IMR-90 (cell line): ENCODE results near the gene RCL1. TPM values are rescaled to one million over a fixed set of nuclear protein-coding genes. Genes with fewer than 3 reads are reported as not detected.

ENCODE experiments used
- ATAC-seq: fragments of 200-7000 bp; cut with Tn5 transposase; 2 replicates; pipeline ENCODE4 v1.9.1; 2020; ENCODE audit warnings: low read depth, mild to moderate bottlenecking, moderate library complexity
- BruUV-seq: library from RNA; stranded (reverse); fragments of 400-500 nt; replicated peaks from 2 replicates; lab custom pipeline; 2021; lab: Mats Ljungman, UMichigan
- CTCF ChIA-PET: fragments of 300-600 bp; formaldehyde crosslinking; extraction: SDS; loops from one replicate; lab custom pipeline; 2021; ENCODE audit warnings: antibody characterized with exemption; lab: Yijun Ruan, JAX
- POLR2A ChIA-PET: fragments of 300-600 bp; sonication (Branson Sonifier 250); formaldehyde crosslinking; loops from one replicate; lab custom pipeline; 2022; ENCODE audit warnings: antibody characterized with exemption; ENCODE audit not compliant: unreplicated experiment; lab: Charles Lee
- DNase-seq: peaks from one replicate; pipeline ENCODE4 v3.0.0; 2013
- H2AFZ ChIP-seq: replicated peaks from 2 replicates; pipeline ENCODE3; 2013; ENCODE audit warnings: low read length, mild to moderate bottlenecking; ENCODE audit not compliant: poor library complexity
- H2AK5ac ChIP-seq: 2 replicates; pipeline ENCODE4 v1.6.1; 2013; ENCODE audit warnings: low read depth, low read length, inconsistent platforms
- H2AK9ac ChIP-seq: replicated peaks from 2 replicates; pipeline ENCODE3; 2013; ENCODE audit warnings: mild to moderate bottlenecking, low read depth, low read length, moderate library complexity; ENCODE audit not compliant: poor library complexity
- H2BK120ac ChIP-seq: 2 replicates; pipeline ENCODE4 v1.6.1; 2013; ENCODE audit warnings: low read depth, low read length, inconsistent platforms
- H2BK15ac ChIP-seq: 3 replicates; pipeline ENCODE4 v1.6.1; 2013; ENCODE audit warnings: low read depth, low read length, inconsistent platforms
- H2BK20ac ChIP-seq: 2 replicates; pipeline ENCODE4 v1.6.1; 2013; ENCODE audit warnings: low read depth, mild to moderate bottlenecking, inconsistent platforms, low read length, moderate library complexity
- H2BK5ac ChIP-seq: 2 replicates; pipeline ENCODE4 v1.6.1; 2013; ENCODE audit warnings: mild to moderate bottlenecking, low read depth, low read length, inconsistent platforms; ENCODE audit not compliant: poor library complexity, severe bottlenecking
- H3K14ac ChIP-seq: replicated peaks from 2 replicates; pipeline ENCODE4 v1.6.1; 2013; ENCODE audit warnings: low read depth, low read length, inconsistent platforms
- H3K18ac ChIP-seq: 2 replicates; pipeline ENCODE4 v1.6.1; 2013; ENCODE audit warnings: low read depth, low read length, control low read depth
- H3K23ac ChIP-seq: 2 replicates; pipeline ENCODE4 v1.6.1; 2013; ENCODE audit warnings: low read depth, low read length, inconsistent platforms
- H3K27ac ChIP-seq: 2 replicates; pipeline ENCODE4 v1.5.1; 2013; ENCODE audit warnings: mild to moderate bottlenecking, control low read depth, low read length; ENCODE audit not compliant: insufficient read depth
- H3K27me3 ChIP-seq: 2 replicates; pipeline ENCODE4 v1.6.1; 2013; ENCODE audit warnings: low read length; ENCODE audit not compliant: control insufficient read depth, insufficient read depth
- H3K36me3 ChIP-seq: 2 replicates; pipeline ENCODE4 v1.6.1; 2013; ENCODE audit warnings: low read length, mixed read lengths; ENCODE audit not compliant: control insufficient read depth, insufficient read depth
- H3K4ac ChIP-seq: 2 replicates; pipeline ENCODE4 v1.6.1; 2013; ENCODE audit warnings: low read depth, low read length, inconsistent platforms
- H3K4me1 ChIP-seq: 2 replicates; pipeline ENCODE4 v1.6.1; 2013; ENCODE audit warnings: low read length, mixed read lengths; ENCODE audit not compliant: control insufficient read depth, insufficient read depth
- H3K4me2 ChIP-seq: 2 replicates; pipeline ENCODE4 v1.6.1; 2013; ENCODE audit warnings: low read depth, mild to moderate bottlenecking, control low read depth, low read length, moderate library complexity
- H3K4me3 ChIP-seq: 2 replicates; pipeline ENCODE4 v1.5.1; 2013; ENCODE audit warnings: low read depth, mild to moderate bottlenecking, control low read depth, low read length, moderate library complexity; ENCODE audit not compliant: insufficient read depth
- H3K56ac ChIP-seq: 2 replicates; pipeline ENCODE4 v1.6.1; 2013; ENCODE audit warnings: low read length, inconsistent platforms; ENCODE audit not compliant: insufficient read depth; ENCODE audit errors: extremely low read depth
- H3K79me1 ChIP-seq, 2 experiments: 2 replicates each; pipeline ENCODE4 v1.6.1; 2013; ENCODE audit warnings: low read length in 2 of 2, inconsistent platforms in 1 of 2, low read depth in 1 of 2
- H3K9ac ChIP-seq: 2 replicates; pipeline ENCODE4 v1.6.1; 2013; ENCODE audit warnings: low read depth, low read length, control low read depth
- H3K9me1 ChIP-seq: 2 replicates; pipeline ENCODE4 v1.6.1; 2013; ENCODE audit warnings: low read length, inconsistent platforms; ENCODE audit not compliant: insufficient read depth
- H3K9me3 ChIP-seq: 2 replicates; pipeline ENCODE4 v1.6.1; 2013; ENCODE audit warnings: low read length; ENCODE audit not compliant: control insufficient read depth, insufficient read depth
- H4K20me1 ChIP-seq: 2 replicates; pipeline ENCODE4 v1.6.1; 2013; ENCODE audit warnings: low read length, inconsistent platforms; ENCODE audit not compliant: insufficient read depth
- H4K5ac ChIP-seq: 2 replicates; pipeline ENCODE4 v1.6.1; 2013; ENCODE audit warnings: mild to moderate bottlenecking, low read depth, low read length, control low read depth
- H4K8ac ChIP-seq, 2 experiments: 2 replicates each; pipeline ENCODE4 v1.6.1; 2013; ENCODE audit warnings: low read depth in 2 of 2, low read length in 2 of 2, control low read depth in 1 of 2, inconsistent platforms in 1 of 2
- H4K91ac ChIP-seq: 2 replicates; pipeline ENCODE4 v1.6.1; 2013; ENCODE audit warnings: low read depth, low read length, inconsistent platforms; ENCODE audit not compliant: insufficient read depth
- BHLHE40 ChIP-seq: fragments of 150-350 bp; IDR thresholded peaks from 2 replicates; pipeline ENCODE4 v1.6.1; 2016; ENCODE audit warnings: mild to moderate bottlenecking, low read depth, low read length
- CEBPB ChIP-seq: IDR thresholded peaks from 2 replicates; pipeline ENCODE4 v1.6.1; 2012; ENCODE audit warnings: low read depth, low read length, improper control_type of control experiment
- CHD1 ChIP-seq: IDR thresholded peaks from 2 replicates; pipeline ENCODE4 v1.6.1; 2012; ENCODE audit warnings: low read depth, low read length, improper control_type of control experiment
- CTCF ChIP-seq: conservative IDR thresholded peaks from 2 replicates; pipeline ENCODE4 v1.5.1; 2012; ENCODE audit warnings: mild to moderate bottlenecking, low read depth, low read length, improper control_type of control experiment
- ELK1 ChIP-seq: fragments of 150-350 bp; IDR thresholded peaks from 2 replicates; pipeline ENCODE4 v1.6.1; 2016; ENCODE audit warnings: low read depth, mild to moderate bottlenecking, low read length, moderate library complexity, borderline replicate concordance
- FOS ChIP-seq: fragments of 150-350 bp; IDR thresholded peaks from 2 replicates; pipeline ENCODE4 v1.6.1; 2016; ENCODE audit warnings: low read depth, low read length
- MAFK ChIP-seq: IDR thresholded peaks from 2 replicates; pipeline ENCODE4 v1.6.1; 2012; ENCODE audit warnings: low read depth, low read length, improper control_type of control experiment
- MAZ ChIP-seq: IDR thresholded peaks from 2 replicates; pipeline ENCODE4 v1.6.1; 2012; ENCODE audit warnings: low read depth, mild to moderate bottlenecking, low read length, improper control_type of control experiment, moderate library complexity, borderline replicate concordance
- MXI1 ChIP-seq: IDR thresholded peaks from 2 replicates; pipeline ENCODE4 v1.6.1; 2012; ENCODE audit warnings: low read depth, mild to moderate bottlenecking, low read length, moderate library complexity, borderline replicate concordance
- NFE2L2 ChIP-seq: fragments of 150-350 bp; IDR thresholded peaks from 2 replicates; pipeline ENCODE4 v1.6.1; 2016; ENCODE audit warnings: low read depth, mild to moderate bottlenecking, low read length
- POLR2A ChIP-seq: IDR thresholded peaks from 2 replicates; pipeline ENCODE4 v1.6.1; 2012; ENCODE audit warnings: mild to moderate bottlenecking, low read depth, low read length
- RAD21 ChIP-seq: IDR thresholded peaks from 2 replicates; pipeline ENCODE4 v1.6.1; 2012; ENCODE audit warnings: low read length, improper control_type of control experiment
- RCOR1 ChIP-seq: IDR thresholded peaks from 2 replicates; pipeline ENCODE4 v1.6.1; 2012; ENCODE audit warnings: mild to moderate bottlenecking, low read length, improper control_type of control experiment; ENCODE audit not compliant: insufficient replicate concordance
- RFX5 ChIP-seq: IDR thresholded peaks from 2 replicates; pipeline ENCODE4 v1.8.0; 2012; ENCODE audit warnings: low read depth, mild to moderate bottlenecking, low read length, moderate library complexity
- SMC3 ChIP-seq: fragments of 150-350 bp; IDR thresholded peaks from 2 replicates; pipeline ENCODE4 v1.6.1; 2016; ENCODE audit warnings: low read depth, mild to moderate bottlenecking, antibody characterized with exemption, low read length, moderate library complexity
- WGBS, 2 experiments: methylation state at CpG; one replicate each; pipeline versions ENCODE4 v1.1.5 to v1.1.7; 2013; ENCODE audit warnings: missing lambda C conversion rate in 2 of 2; ENCODE audit not compliant: insufficient read length in 1 of 2; ENCODE audit errors: extremely low coverage in 2 of 2; 5-methylcytosine and 5-hydroxymethylcytosine counted together
- dilution Hi-C: fragments of 300-500 bp; cut with HindIII; formaldehyde crosslinking; loops from one replicate; pipeline ENCODE4 v1.14.3; 2018; ENCODE audit warnings: low sequenced_read_pairs; ENCODE audit not compliant: unreplicated experiment
- in situ Hi-C: fragments of 300-500 bp; cut with MboI; formaldehyde crosslinking; loops from 3 replicates; pipeline ENCODE4 v1.14.3; 2019; ENCODE audit warnings: low sequenced_read_pairs, inconsistent platforms, mixed read lengths
- intact Hi-C: fragments of 100-400 bp; cut with micrococcal nuclease; formaldehyde crosslinking; loops from 2 replicates; pipeline ENCODE4 v1.10.0; 2022
- polyA plus RNA-seq, 3 experiments: library from polyadenylated mRNA; depleted of rRNA; stranded (reverse); fragments of >200 nt; gene quantifications; 2 replicates each; pipeline ENCODE4 v1.2.3, GENCODE V29; 2012; ENCODE audit warnings: low replicate concordance in 1 of 3
- total RNA-seq: library from RNA; depleted of rRNA; stranded (reverse); fragments of >200 nt; gene quantifications from 2 replicates; pipeline ENCODE4 v1.2.3, GENCODE V29; 2012

The RCL1 gene
- total and polyA plus RNA-seq, 2 of the 4 experiments (the other 2 are of a cell fraction) = 12.3 to 13.8 TPM

- peaks cover 4 to 9% of the 10 kb centered on the region in 2 experiments; a peak in 2 of 4 replicates for H3K79me1 ChIP-seq
- no peak overlapping the region for H3K4me2 ChIP-seq
- H3K9ac ChIP-seq = no peak overlapping the region
- H2AFZ ChIP-seq = no peak overlapping the region
- H2BK20ac ChIP-seq = no peak overlapping the region
- intact Hi-C loops (no loop called here), dilution Hi-C loops (no loop called here), in situ Hi-C loops (no loop called here)
- H3K27ac ChIP-seq = no peak overlapping the region
- H4K5ac ChIP-seq = no peak overlapping the region
- H2BK120ac ChIP-seq = no peak overlapping the region
- H3K9me3 ChIP-seq = no peaks in the 10 kb centered on the region
- no peak overlapping the region for H2BK15ac ChIP-seq
- H3K36me3 ChIP-seq = peaks cover 9% of the 10 kb centered on the region; the same call in 1 of the 2 replicates
- H4K91ac ChIP-seq = no peak overlapping the region
- no peak overlapping the region for H3K56ac ChIP-seq
- no peak overlapping the region for H2BK5ac ChIP-seq
- no peak overlapping the region for H3K23ac ChIP-seq
- ChIA-PET POLR2A (no interaction called here), CTCF (no interaction called here)
- peaks cover 6% of the 10 kb centered on the region; the same call in 1 of the 2 replicates for H3K9me1 ChIP-seq
- ATAC-seq = no peak
- no peak overlapping the region for H2AK5ac ChIP-seq
- no peak overlapping the region for H3K18ac ChIP-seq
- no peak overlapping the region for H4K8ac ChIP-seq
- no peak overlapping the region for H2AK9ac ChIP-seq
- H3K4ac ChIP-seq = no peak overlapping the region
- H3K4me3 ChIP-seq = no peak overlapping the region
- 96% methylated on average over 3 of the region's 9 CpGs; no CpG with 5 or more reads in 1 of the 2 experiments for WGBS, 2 experiments
- H3K14ac ChIP-seq = no peak overlapping the region
- no TSS peak for BruUV-seq
- H3K4me1 ChIP-seq = peaks cover 4% of the 10 kb centered on the region; the same call in 1 of the 2 replicates
- no peak for DNase-seq
- H3K27me3 ChIP-seq = no peaks in the 10 kb centered on the region
- TF ChIP-seq SMC3 = no peak
- no peak for TF ChIP-seq CTCF
- TF ChIP-seq MAZ = no peak
- TF ChIP-seq MAFK = no peak
- no peak for TF ChIP-seq BHLHE40
- no peak for TF ChIP-seq CEBPB
- TF ChIP-seq RCOR1 = no peak
- no peak for TF ChIP-seq POLR2A
- TF ChIP-seq RAD21 = no peak
- no peak for TF ChIP-seq RFX5
- no peak for TF ChIP-seq FOS
- TF ChIP-seq NFE2L2 = no peak
- TF ChIP-seq ELK1 = no peak
- TF ChIP-seq MXI1 = no peak
- TF ChIP-seq CHD1 = no peak
- H4K20me1 ChIP-seq = no peaks in the 10 kb centered on the region
Measured at GRCh38 chr9:4844056-4844838, 51.5 kb downstream of the RCL1 start.
